SK-N-SH (cell line): Measurements from ENCODE around the gene CBFA2T3.

Experiments
- CTCF ChIP-seq: fragments of 200-600 bp; sonication (generic); IDR thresholded peaks from 2 replicates; pipeline ENCODE4 v1.6.1; 2017; ENCODE audit warnings: antibody characterized with exemption, mild to moderate bottlenecking, moderate library complexity
- EZH2phosphoT487 ChIP-seq: fragments of 200-600 bp; sonication (generic); IDR thresholded peaks from 2 replicates; pipeline ENCODE4 v1.6.1; 2017; ENCODE audit warnings: low read depth, mixed run types, mild to moderate bottlenecking, antibody characterized with exemption, moderate library complexity, borderline replicate concordance
- GABPA ChIP-seq: IDR thresholded peaks from 2 replicates; pipeline ENCODE4 v1.4.0; 2012; ENCODE audit warnings: low read depth, mild to moderate bottlenecking
- JUND ChIP-seq: IDR thresholded peaks from 2 replicates; pipeline ENCODE4 v1.4.0; 2012
- MXI1 ChIP-seq: IDR thresholded peaks from 2 replicates; pipeline ENCODE4 v1.6.1; 2012; ENCODE audit warnings: mild to moderate bottlenecking, low read depth, low read length, improper control_type of control experiment
- POLR2AphosphoS5 ChIP-seq: IDR thresholded peaks from 2 replicates; pipeline ENCODE4 v1.6.1; 2012; ENCODE audit warnings: low read depth, low read length
- RAD21 ChIP-seq: IDR thresholded peaks from 2 replicates; pipeline ENCODE4 v1.6.1; 2012; ENCODE audit warnings: mild to moderate bottlenecking, low read length
- SIN3A ChIP-seq: IDR thresholded peaks from 2 replicates; pipeline ENCODE4 v1.6.1; 2012; ENCODE audit warnings: low read depth, mild to moderate bottlenecking, low read length, moderate library complexity, borderline replicate concordance
- TAF1 ChIP-seq: IDR thresholded peaks from 2 replicates; pipeline ENCODE4 v1.6.1; 2012; ENCODE audit warnings: low read depth, mild to moderate bottlenecking, low read length, moderate library complexity, borderline replicate concordance
- ZBTB33 ChIP-seq: IDR thresholded peaks from 2 replicates; pipeline ENCODE4 v1.4.0; 2012; ENCODE audit warnings: low read depth, borderline replicate concordance

DNA sequence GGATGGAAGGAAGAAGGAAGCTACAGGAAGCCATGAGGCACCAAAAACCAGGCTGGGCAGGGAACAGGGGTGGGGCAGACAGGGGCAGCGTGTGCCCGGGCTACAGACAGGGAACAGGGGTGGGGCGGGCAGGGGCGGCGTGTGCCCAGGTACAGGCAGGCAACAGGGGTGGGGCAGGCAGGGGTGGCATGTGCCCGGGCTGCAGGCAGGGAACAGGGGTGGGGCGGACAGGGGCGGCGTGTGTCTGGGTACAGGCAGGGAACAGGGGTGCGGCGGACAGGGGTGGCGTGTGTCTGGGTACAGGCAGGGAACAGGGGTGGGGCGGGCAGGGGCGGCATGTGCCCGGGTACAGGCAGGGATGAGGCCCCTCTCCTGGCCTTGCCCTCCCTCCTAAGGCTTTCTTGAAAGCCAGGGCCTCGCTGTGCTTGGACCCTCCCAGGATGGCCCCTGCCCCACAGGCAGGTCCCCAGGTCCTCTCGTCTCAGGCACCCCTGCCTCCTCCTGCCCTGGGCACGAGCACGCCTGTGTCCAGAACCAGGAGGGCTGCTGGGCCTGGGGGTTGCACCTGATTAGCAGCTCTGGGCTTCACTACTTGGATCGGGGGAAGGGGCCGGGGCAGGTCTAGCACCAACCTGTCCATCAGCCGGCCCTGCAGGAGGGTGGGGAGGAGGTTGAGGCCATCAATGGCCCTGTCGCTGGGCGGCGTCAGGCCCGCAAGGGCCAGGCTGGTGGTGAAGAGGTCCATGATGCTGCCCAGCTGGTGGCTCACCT, 150.8 kb downstream of the CBFA2T3 start:
- no peak for TF ChIP-seq TAF1
- TF ChIP-seq GABPA = no peak
- TF ChIP-seq CTCF = no peak
- no peak for TF ChIP-seq ZBTB33
- no peak for TF ChIP-seq SIN3A
- no peak for TF ChIP-seq JUND
- TF ChIP-seq MXI1 = no peak
- TF ChIP-seq EZH2phosphoT487 = no peak
- no peak for TF ChIP-seq RAD21
- TF ChIP-seq POLR2AphosphoS5 = no peak
